ENCODE data around the gene BEST1. TPM values are rescaled to one million over a fixed set of nuclear protein-coding genes. Genes with fewer than 3 reads are reported as not detected.

BEST1 gene
- total RNA-seq, result 10 to 100 TPM in 1 of 8 experiments, 1 to 10 TPM in 7; 2.5 to 10.7 (median 5.5) TPM

DNA sequence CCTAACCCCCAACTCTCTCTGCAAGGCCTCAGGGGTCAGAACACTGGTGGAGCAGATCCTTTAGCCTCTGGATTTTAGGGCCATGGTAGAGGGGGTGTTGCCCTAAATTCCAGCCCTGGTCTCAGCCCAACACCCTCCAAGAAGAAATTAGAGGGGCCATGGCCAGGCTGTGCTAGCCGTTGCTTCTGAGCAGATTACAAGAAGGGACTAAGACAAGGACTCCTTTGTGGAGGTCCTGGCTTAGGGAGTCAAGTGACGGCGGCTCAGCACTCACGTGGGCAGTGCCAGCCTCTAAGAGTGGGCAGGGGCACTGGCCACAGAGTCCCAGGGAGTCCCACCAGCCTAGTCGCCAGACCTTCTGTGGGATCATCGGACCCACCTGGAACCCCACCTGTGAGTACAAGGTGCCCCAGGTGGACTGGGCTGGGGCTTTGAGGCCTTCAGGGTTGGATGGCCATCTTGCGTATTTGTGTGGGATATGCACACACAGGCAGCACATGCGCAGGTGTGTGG lies at the start of gene BEST1:
TSS of gene BEST1 (plus strand) at position 317 of the 513 bp plus-strand sequence. CDS start 1,456 bp downstream, outside the sequence.
- Histone ChIP-seq H3K4me1 (replicated peaks in 1 of 2) (peaks cover 46 to 49% of the 10 kb centered on the region in 2 donors), H3K4me3 (peak within 1 kb of the TSS in 2 of 5 donors; percentile 3), H3K27ac (peak within 1 kb of the TSS; percentile 97 to 99)
- 100% methylated on average over 1 to 2 of the region's 8 CpGs; no CpG with 5 or more reads in 8 of the 10 experiments for WGBS, 10 experiments
- no peak for ATAC-seq (replicated peaks in 6 of 8)
- in situ Hi-C loops (cut with MboI; ENCODE audit: low pct_unique_long_range_greater_than_20kb in 2 of 9, low sequenced_read_pairs in 9 of 9, unreplicated experiment in 9 of 9), result loop anchor here in 1 of 9 experiments (25.0 kb wide), 1 partner anchor 112 kb away; no protein-coding TSS in a partner anchor

DNA sequence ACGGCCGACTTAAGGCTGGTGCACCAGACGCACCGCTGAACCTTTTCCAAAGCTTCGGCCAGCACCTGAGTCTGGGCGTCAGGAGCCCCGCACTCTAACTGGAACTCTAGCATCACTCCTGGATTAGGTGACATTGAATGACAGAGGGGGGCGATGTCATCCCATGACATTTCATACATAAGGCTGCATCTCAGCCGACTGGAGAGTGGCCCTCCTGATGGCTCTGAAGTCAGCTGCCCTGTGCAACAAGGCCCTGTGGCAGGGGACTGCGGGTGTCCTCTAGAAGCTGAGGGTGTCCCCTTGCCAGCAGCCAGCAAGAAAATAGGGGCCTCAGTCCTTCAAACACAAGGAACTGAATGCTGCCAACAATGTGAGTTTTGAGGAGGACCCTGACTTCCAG lies 48.8 kb upstream of the BEST1 start:
- WGBS, 10 experiments, result 80 to 100% (median 94%) methylated on average over 1 to 5 of the region's 10 CpGs; no CpG with 5 or more reads in 6 of the 10 experiments
- no peak overlapping the region for H3K27ac ChIP-seq
- in situ Hi-C loops (cut with MboI; ENCODE audit: low pct_unique_long_range_greater_than_20kb in 2 of 9, low sequenced_read_pairs in 9 of 9, unreplicated experiment in 9 of 9), result no loop called here
- peaks cover 33 to 34% of the 10 kb centered on the region in 2 donors for H3K4me1 ChIP-seq (replicated peaks in 1 of 2)
- no peak for ATAC-seq (replicated peaks in 6 of 8)
- H3K4me3 ChIP-seq, result no peak overlapping the region

DNA sequence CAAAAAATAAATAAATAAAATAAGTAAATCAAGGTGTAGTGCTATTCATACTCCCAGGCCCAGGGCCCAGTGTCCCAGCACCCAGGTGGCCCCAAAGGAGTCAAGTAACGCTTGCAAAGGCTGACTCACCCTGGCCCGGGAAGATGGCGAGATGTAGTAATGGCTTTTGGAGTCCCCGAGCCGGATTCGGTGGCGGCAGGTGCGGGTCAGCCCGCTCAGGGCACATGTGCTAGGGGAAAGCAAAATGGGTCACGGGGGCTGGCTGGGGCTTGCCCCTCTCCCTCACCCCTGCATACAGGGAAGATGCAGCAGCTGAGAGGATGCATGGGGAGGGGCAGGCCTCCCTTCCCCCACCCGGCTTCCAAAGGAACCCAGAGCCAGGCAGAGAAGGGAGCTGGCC lies 47.8 kb upstream of the BEST1 start:
- H3K4me3 ChIP-seq, result no peak overlapping the region
- H3K4me1 ChIP-seq (replicated peaks in 1 of 2), result peaks cover 33 to 34% of the 10 kb centered on the region in 2 donors
- H3K27ac ChIP-seq, result no peak overlapping the region
- ATAC-seq (replicated peaks in 6 of 8), result no peak
- in situ Hi-C loops (cut with MboI; ENCODE audit: low pct_unique_long_range_greater_than_20kb in 2 of 9, low sequenced_read_pairs in 9 of 9, unreplicated experiment in 9 of 9), result no loop called here
- WGBS, 10 experiments, result 40 to 100% (median 93%) methylated on average over 1 to 3 of the region's 11 CpGs; no CpG with 5 or more reads in 5 of the 10 experiments

- Histone ChIP-seq H3K4me3 (no peak overlapping the region), H3K27ac (no peak overlapping the region), H3K4me1 (replicated peaks in 1 of 2) (peaks cover 26% of the 10 kb centered on the region in 2 donors)
- ATAC-seq (replicated peaks in 6 of 8), result no peak
- in situ Hi-C loops (cut with MboI; ENCODE audit: low pct_unique_long_range_greater_than_20kb in 2 of 9, low sequenced_read_pairs in 9 of 9, unreplicated experiment in 9 of 9), result no loop called here
- 92 to 100% (median 94%) methylated on average over 1 to 3 of the region's 3 CpGs; no CpG with 5 or more reads in 7 of the 10 experiments for WGBS, 10 experiments
Measured at GRCh38 chr11:61903845-61904244, 46.3 kb upstream of the BEST1 start.

DNA sequence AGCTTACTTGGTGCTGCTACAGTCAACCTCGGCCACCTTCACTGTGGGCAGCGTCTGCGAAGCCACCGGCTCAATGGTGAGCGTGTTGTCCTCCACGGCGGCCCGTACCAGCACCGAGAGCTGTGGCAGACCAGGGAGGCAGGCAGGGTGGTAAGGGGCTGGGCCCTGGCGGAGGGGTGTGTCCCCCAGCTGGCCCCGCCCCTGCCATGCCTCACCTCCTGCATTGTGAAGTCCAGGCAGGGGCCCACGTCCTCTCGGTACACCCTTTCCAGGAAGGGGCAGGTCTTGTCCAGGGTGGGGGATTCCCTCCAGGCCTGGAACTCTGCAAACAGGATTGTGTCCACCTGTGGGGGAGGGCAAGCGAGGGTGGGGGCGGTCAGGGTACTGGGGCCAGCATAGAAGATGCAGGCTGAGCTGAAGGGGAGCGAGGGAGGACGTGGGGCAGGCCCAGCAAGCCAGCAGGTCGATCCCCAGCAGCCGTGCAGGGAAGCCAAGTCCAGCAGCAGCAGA lies 45.6 kb upstream of the BEST1 start:
- in situ Hi-C loops (cut with MboI; ENCODE audit: low pct_unique_long_range_greater_than_20kb in 2 of 9, low sequenced_read_pairs in 9 of 9, unreplicated experiment in 9 of 9), result no loop called here
- WGBS, 10 experiments, result 15 to 33% methylated on average over 3 to 4 of the region's 19 CpGs; no CpG with 5 or more reads in 8 of the 10 experiments
- peaks cover 26 to 28% of the 10 kb centered on the region in 2 donors for H3K4me1 ChIP-seq (replicated peaks in 1 of 2)
- H3K4me3 ChIP-seq, result peak overlapping the region in 1 of 5 donors; percentile 9
- no peak overlapping the region for H3K27ac ChIP-seq
- peak; percentile 24 to 87 (median 70) for ATAC-seq (replicated peaks in 6 of 8)

DNA sequence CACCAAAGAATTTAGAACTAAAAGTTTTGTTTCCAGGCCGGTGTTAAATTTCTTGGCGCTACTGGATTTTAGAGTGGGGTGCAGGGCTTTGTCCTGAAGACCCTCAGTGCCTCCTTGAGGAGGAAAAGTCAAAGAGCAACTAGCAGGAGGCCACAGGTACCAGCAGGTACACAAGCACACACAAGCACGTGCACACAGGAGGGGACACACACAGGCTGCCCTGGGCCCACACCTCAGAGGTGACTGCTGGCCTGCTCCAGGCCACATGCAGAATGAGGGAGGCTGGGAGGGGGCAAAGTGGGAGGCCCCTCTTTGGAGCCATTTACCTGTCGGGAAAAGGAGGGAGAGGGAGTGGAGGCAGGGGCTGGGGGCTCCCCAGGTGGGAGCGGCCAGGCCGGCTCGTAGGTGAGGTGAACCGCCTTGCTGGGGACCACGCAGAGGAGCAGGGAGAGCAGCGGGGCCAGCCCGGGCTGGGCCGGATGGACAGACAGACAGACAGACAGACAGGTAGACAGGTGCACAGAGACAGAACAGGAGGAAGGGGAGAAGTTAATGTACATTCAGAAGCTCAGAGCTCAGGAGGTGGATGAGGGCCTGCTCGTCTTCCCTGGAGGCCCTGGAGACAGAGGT lies 45.0 kb upstream of the BEST1 start:
- Histone ChIP-seq H3K4me1 (replicated peaks in 1 of 2) (peaks cover 21 to 22% of the 10 kb centered on the region in 2 donors), H3K27ac (no peak overlapping the region), H3K4me3 (no peak overlapping the region)
- in situ Hi-C loops (cut with MboI; ENCODE audit: low pct_unique_long_range_greater_than_20kb in 2 of 9, low sequenced_read_pairs in 9 of 9, unreplicated experiment in 9 of 9), result no loop called here
- WGBS, 10 experiments, result 82 to 100% (median 93%) methylated on average over 1 to 8 of the region's 13 CpGs; no CpG with 5 or more reads in 5 of the 10 experiments
- ATAC-seq (replicated peaks in 6 of 8), result no peak

DNA sequence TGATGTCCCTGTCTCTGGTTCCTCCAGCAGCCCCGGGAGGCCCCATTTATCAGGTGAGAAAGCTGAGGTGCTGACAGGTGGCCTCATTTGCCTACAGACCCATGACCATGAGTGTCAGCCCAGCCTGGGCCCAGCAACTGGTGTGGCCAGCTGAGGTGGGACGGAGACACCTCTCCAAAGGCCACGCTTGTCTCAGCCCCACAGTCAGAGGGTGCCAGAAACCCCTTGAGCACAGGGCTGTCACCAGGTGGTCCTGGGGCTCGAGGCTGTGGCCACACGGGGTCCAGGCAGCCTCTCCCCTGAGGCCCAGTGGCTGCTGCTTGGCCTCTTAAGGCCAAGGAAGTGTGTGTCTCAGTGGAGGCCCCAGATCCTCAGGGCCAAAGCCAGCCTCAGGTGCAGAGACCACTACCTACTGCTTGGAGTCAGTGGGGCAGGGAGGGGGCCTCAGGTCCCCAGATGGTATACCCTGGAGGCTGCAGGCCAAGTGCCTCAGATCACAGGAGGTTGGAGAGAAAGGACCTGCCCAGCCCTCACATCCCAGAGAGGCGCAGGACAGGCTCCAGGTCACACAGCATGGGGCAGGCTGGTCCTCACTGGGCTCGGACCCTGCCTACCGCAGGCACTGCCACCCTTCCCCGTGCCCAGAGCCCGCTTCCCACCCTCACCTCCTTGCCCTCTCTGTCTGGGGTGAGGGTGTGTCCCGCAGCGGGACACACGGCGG lies 44.2 kb upstream of the BEST1 start:
- Histone ChIP-seq H3K4me3 (no peak overlapping the region), H3K4me1 (replicated peaks in 1 of 2) (peaks cover 19% of the 10 kb centered on the region in 2 donors), H3K27ac (no peak overlapping the region)
- WGBS, 10 experiments, result 71 to 84% (median 80%) methylated on average over 1 to 5 of the region's 14 CpGs; no CpG with 5 or more reads in 7 of the 10 experiments
- in situ Hi-C loops (cut with MboI; ENCODE audit: low pct_unique_long_range_greater_than_20kb in 2 of 9, low sequenced_read_pairs in 9 of 9, unreplicated experiment in 9 of 9), result no loop called here
- ATAC-seq (replicated peaks in 6 of 8), result no peak

DNA sequence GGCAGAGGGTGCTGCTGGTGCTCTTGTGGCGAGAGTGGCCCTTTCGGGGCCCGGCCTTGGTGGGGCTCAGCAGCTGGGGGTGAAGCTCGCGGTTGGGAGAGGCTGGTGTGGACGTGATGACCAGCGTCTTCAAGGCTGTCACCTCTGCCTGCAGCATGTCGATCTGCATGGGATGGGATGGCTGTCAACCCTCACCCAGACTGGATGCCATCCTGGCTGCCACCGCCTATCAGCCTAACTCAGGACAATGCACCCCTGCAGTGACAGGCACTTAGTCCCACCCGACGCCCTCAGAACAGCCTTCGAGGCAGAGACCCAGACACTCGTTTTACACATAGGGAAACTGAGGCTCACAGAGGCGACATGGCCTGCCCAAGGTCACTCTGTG lies 43.6 kb upstream of the BEST1 start:
- in situ Hi-C loops (cut with MboI; ENCODE audit: low pct_unique_long_range_greater_than_20kb in 2 of 9, low sequenced_read_pairs in 9 of 9, unreplicated experiment in 9 of 9), result no loop called here
- Histone ChIP-seq H3K4me1 (replicated peaks in 1 of 2) (peaks cover 19% of the 10 kb centered on the region in 2 donors), H3K4me3 (no peak overlapping the region), H3K27ac (no peak overlapping the region)
- no peak for ATAC-seq (replicated peaks in 6 of 8)
- WGBS, 10 experiments, result 80 to 100% (median 96%) methylated on average over 2 to 4 of the region's 14 CpGs; no CpG with 5 or more reads in 5 of the 10 experiments

DNA sequence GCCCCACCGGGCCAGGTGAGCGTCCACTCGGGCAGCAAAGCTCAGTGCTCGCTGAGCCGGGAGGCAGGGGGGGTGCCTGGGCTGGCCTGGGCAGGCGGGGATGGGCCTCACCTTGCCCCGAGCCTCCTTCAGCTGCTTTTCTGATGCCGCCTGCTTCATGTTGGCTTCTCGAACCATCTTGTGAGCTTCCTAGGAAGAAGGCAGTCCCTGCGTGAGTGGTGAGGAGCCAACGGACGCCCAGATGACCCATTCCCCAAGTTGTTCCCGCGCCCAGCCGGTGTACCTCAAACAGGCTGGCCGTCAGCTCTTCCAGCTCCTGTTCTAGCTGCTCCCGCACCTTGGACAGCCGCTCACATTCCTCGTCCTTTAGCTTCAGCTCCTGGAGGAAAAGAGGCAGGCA lies 42.9 kb upstream of the BEST1 start:
- Histone ChIP-seq H3K4me1 (replicated peaks in 1 of 2) (peaks cover 19% of the 10 kb centered on the region in 2 donors), H3K4me3 (no peak overlapping the region), H3K27ac (no peak overlapping the region)
- WGBS, 10 experiments, result 80 to 100% (median 94%) methylated on average over 1 to 7 of the region's 19 CpGs; no CpG with 5 or more reads in 7 of the 10 experiments
- in situ Hi-C loops (cut with MboI; ENCODE audit: low pct_unique_long_range_greater_than_20kb in 2 of 9, low sequenced_read_pairs in 9 of 9, unreplicated experiment in 9 of 9), result no loop called here
- no peak for ATAC-seq (replicated peaks in 6 of 8)

DNA sequence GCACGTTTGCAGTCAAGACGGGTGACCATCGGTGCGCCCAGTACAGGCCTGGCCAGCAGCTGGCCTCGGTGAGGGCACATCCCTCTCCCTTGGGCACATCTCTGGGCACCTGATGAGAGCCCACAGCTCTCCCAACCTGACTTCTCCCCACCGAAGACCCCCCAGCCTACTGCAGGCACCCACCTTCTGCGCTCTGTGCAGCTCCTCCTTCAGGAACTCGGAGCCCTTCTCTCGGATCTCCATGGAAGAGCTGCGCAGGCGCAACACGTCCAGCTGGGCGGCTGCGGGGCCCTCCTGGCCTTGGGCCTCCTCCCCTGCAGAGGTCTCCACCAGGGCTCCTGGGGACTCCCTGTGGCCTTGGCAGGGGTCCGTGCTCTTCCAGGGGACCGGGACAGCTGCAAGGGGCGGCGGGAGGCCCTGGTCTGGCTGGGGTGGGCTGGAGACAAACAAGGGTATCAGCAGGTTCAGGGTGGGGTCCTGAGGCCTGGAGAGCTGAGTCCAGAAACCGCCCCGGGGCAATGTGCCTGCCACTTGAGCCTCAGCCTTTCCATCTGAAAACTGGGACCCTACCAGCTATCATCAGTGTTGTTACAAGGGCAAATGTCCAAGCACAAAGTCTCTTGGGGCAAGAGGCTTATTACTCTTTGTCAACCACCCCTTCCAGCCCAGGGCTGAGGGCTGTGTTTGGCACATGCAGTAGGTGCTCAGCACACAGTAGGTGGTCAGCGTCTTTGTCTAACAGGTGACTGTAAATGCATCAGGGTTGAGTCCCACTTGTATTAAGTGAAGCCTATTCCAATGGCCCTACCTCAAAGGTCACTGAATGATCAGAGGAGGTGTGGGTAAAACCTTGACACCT lies 42.1 kb upstream of the BEST1 start:
- in situ Hi-C loops (cut with MboI; ENCODE audit: low pct_unique_long_range_greater_than_20kb in 2 of 9, low sequenced_read_pairs in 9 of 9, unreplicated experiment in 9 of 9), result no loop called here
- Histone ChIP-seq H3K27ac (no peak overlapping the region), H3K4me3 (no peak overlapping the region), H3K4me1 (replicated peaks in 1 of 2) (peaks cover 19% of the 10 kb centered on the region in 2 donors)
- ATAC-seq (replicated peaks in 6 of 8), result no peak
- 60 to 100% (median 98%) methylated on average over 1 to 11 of the region's 21 CpGs; no CpG with 5 or more reads in 7 of the 10 experiments for WGBS, 10 experiments

- Histone ChIP-seq H3K27ac (peak overlapping the region in 1 of 2 donors; percentile 52), H3K4me1 (replicated peaks in 1 of 2) (peaks cover 19% of the 10 kb centered on the region in 2 donors), H3K4me3 (no peak overlapping the region)
- 20 to 80% (median 46%) methylated on average over 1 to 5 of the region's 10 CpGs; no CpG with 5 or more reads in 7 of the 10 experiments for WGBS, 10 experiments
- in situ Hi-C loops (cut with MboI; ENCODE audit: low pct_unique_long_range_greater_than_20kb in 2 of 9, low sequenced_read_pairs in 9 of 9, unreplicated experiment in 9 of 9), result no loop called here
- ATAC-seq (replicated peaks in 6 of 8), result peak in 5 of 8 experiments; percentile 15 to 38 (median 32)
Measured at GRCh38 chr11:61908730-61909316, 41.3 kb upstream of the BEST1 start.

Data from motor neuron (in vitro differentiated cells).